ENCODE results near the gene TP53I11. TPM values are rescaled to one million over a fixed set of nuclear protein-coding genes. Genes with fewer than 3 reads are reported as not detected.

Gene TP53I11
- total RNA-seq, 1 experiment from 2014 or later: 46.9 TPM

GRCh38 chr11:44992181-44992582 is 41.5 kb upstream of the TP53I11 start (continued):
- TF ChIP-seq REST (IDR thresholded peaks at IDR 0.05; ENCODE audit: low read depth) (no peak), POLR2AphosphoS5 (IDR thresholded peaks at IDR 0.05; ENCODE audit: low read depth, low read length) (no peak), EZH2 (IDR thresholded peaks at IDR 0.05) (no peak), SIN3A (IDR thresholded peaks at IDR 0.05; ENCODE audit: low read depth) (no peak), CBX3 (IDR thresholded peaks at IDR 0.05; ENCODE audit: low read depth) (no peak), TCF7L2 (IDR thresholded peaks at IDR 0.05; ENCODE audit: borderline replicate concordance, extremely low read depth, insufficient read depth, insufficient read length) (no peak)

GRCh38 chr11:44990665-44991064 is 40.0 kb upstream of the TP53I11 start:
- intact Hi-C loops (cut with micrococcal nuclease): no loop called here
- no peak overlapping the region for H2AFZ ChIP-seq (ENCODE audit: low read depth, low read length, poor library complexity, severe bottlenecking)
- no peaks in the 10 kb centered on the region for H3K9me2 ChIP-seq (ENCODE audit: insufficient read depth)
- H3K9ac ChIP-seq (ENCODE audit: low read length): no peak overlapping the region
- H3K27ac ChIP-seq (ENCODE audit: low read depth, low read length): no peak overlapping the region
- no peaks in the 10 kb centered on the region for H3K4me1 ChIP-seq (ENCODE audit: control insufficient read depth in 1 of 2, insufficient read depth in 2 of 2, low read length in 2 of 2)
- H3K27me3 ChIP-seq (ENCODE audit: insufficient read depth, low read length): peaks cover 9% of the 10 kb centered on the region; the same call in 1 of the 2 replicates
- no TSS peak for BruUV-seq (replicated peaks)
- H3K4me3 ChIP-seq (replicated peaks in 1 of 2; ENCODE audit: low read depth in 1 of 2, low read length in 2 of 2): no peak overlapping the region
- ChIA-PET CTCF (no interaction called here), RAD21 (ENCODE audit: low non-redundant PET in 1 of 2, low total read pairs in 2 of 2, uncharacterized antibody in 2 of 2, unreplicated experiment in 2 of 2) (no interaction called here), POLR2A (no interaction called here)
- no peak overlapping the region for H3K4me2 ChIP-seq (ENCODE audit: low read length)
- no peaks in the 10 kb centered on the region for H3K9me3 ChIP-seq (ENCODE audit: control insufficient read depth in 1 of 2, insufficient read depth in 1 of 2, low read depth in 1 of 2, low read length in 2 of 2)
- no peaks in the 10 kb centered on the region for H3K36me3 ChIP-seq (ENCODE audit: control insufficient read depth in 1 of 2, insufficient read depth in 2 of 2, low read length in 2 of 2)
- H3K79me2 ChIP-seq (ENCODE audit: insufficient read depth, low read length): no peaks in the 10 kb centered on the region
- no peaks in the 10 kb centered on the region for H4K20me1 ChIP-seq (ENCODE audit: insufficient read depth)
- DNase-seq (ENCODE audit: low read depth, low spot score) (no peak), ATAC-seq (no peak)
- TF ChIP-seq ZBTB33 (IDR thresholded peaks at IDR 0.05; ENCODE audit: extremely low read depth, insufficient replicate concordance, low read length): no peak
- no peak for TF ChIP-seq EZH2phosphoT487 (IDR thresholded peaks at IDR 0.05; ENCODE audit: borderline replicate concordance)
- no peak for TF ChIP-seq ATF3 (IDR thresholded peaks at IDR 0.05)
- TF ChIP-seq POLR2A (IDR thresholded peaks at IDR 0.05; ENCODE audit: borderline replicate concordance, extremely low read depth, insufficient read depth, insufficient read length): no peak
- no peak for TF ChIP-seq YY1 (IDR thresholded peaks at IDR 0.05; ENCODE audit: extremely low read depth, insufficient replicate concordance, low read depth, low read length)
- TF ChIP-seq SP1 (IDR thresholded peaks at IDR 0.05; ENCODE audit: low read depth): no peak
- no peak for TF ChIP-seq REST (IDR thresholded peaks at IDR 0.05; ENCODE audit: low read depth)
- no peak for TF ChIP-seq FOSL1 (IDR thresholded peaks at IDR 0.05; ENCODE audit: low read depth)

All from HCT116 (cell line).